Left lung (tissue), 10 donors: ENCODE data around the gene ZSCAN22. TPM values are rescaled to one million over a fixed set of nuclear protein-coding genes. Genes with fewer than 3 reads are reported as not detected.
"Not testable (repeated sequence)": the region's sequence is repeated elsewhere in the genome, so short reads cannot be mapped to it uniquely, and the experiment has no call there.

Experiments
- ATAC-seq: fragments of 200-7000 bp; cut with Tn5 transposase; one replicate; pipeline ENCODE4 v1.9.1; 2020; ENCODE audit warnings: moderate library complexity
- DNase-seq, 4 donors: peaks; one replicate each; pipeline ENCODE4 v3.0.0-alpha.2; 2013 to 2020
- H3K27ac ChIP-seq, 2 donors: fragments of 200-600 bp; sonication (generic) in 1 of 2; one replicate each; pipeline versions ENCODE4 v1.5.0 to v1.8.0; 2020 to 2021
- H3K27me3 ChIP-seq, 2 donors: fragments of 200-600 bp; sonication (generic) in 1 of 2; one replicate each; pipeline versions ENCODE4 v1.5.0 to v1.8.0; 2020 to 2021
- H3K36me3 ChIP-seq, 2 donors: fragments of 200-600 bp; sonication (generic) in 1 of 2; one replicate each; pipeline versions ENCODE4 v1.5.0 to v1.8.0; 2020 to 2021
- H3K4me1 ChIP-seq, 2 donors: fragments of 200-600 bp; one replicate each; pipeline ENCODE4 v1.8.0; 2021
- H3K4me3 ChIP-seq, 2 donors: fragments of 200-600 bp; sonication (generic) in 1 of 2; one replicate each; pipeline versions ENCODE4 v1.5.0 to v1.8.0; 2020 to 2021; ENCODE audit warnings: mild to moderate bottlenecking in 1 of 2
- H3K9me3 ChIP-seq, 2 donors: fragments of 200-600 bp; sonication (generic) in 1 of 2; one replicate each; pipeline versions ENCODE4 v1.5.0 to v1.8.0; 2020 to 2021
- CTCF ChIP-seq, 2 donors: fragments of 200-600 bp; sonication (generic) in 1 of 2; IDR thresholded peaks; one replicate each; pipeline versions ENCODE4 v1.5.0 to v1.8.0; 2021; ENCODE audit warnings: antibody characterized with exemption in 2 of 2
- intact Hi-C, 2 donors: fragments of 100-400 bp; cut with DNase I; formaldehyde crosslinking; loops; one replicate each; pipeline versions ENCODE4 v1.11.2 to v1.14.2; 2022
- polyA plus RNA-seq, 6 donors: library from polyadenylated mRNA; unstranded; fragments of 120-200 nt; gene quantifications; one replicate each; pipeline ENCODE4 v1.2.1, GENCODE V29; 2013; ENCODE audit not compliant: insufficient read length in 6 of 6
- total RNA-seq, 2 donors: library from RNA; stranded (reverse); fragmentation: NEBNext Ultra II Directional; extraction: Animal tissue kit (Norgen Biotek cat#: 25700); gene quantifications; one replicate each; pipeline ENCODE4 v1.2.1, GENCODE V29; 2021
- donor health status: DM: no; HTN: yes; CAD: no.
- donor health status: DM: no; HTN: no; CAD: no.

Gene ZSCAN22
- total and polyA plus RNA-seq, 8 donors = 3.4 to 5.0 (median 4.0) TPM

DNA sequence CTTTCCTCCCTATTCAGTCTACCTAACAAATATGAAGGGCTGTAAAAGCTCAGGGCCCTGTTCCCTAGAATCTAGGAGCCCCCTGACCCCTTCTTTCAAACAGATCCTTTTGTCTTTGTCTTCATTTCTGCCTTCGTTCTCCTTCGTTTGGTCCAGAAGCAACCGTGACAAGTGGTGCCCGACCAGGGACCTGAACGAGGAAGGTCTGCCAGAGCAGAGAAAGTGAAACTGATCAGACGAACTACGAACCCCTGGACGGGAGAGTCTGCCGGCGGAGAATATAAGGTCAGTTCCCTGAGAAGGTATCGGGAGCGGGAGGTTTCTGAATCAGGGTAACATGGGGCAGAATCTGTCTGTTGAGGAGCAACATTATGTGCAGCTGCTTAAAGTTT is 20.9 kb upstream of the ZSCAN22 start:
- H3K27ac ChIP-seq = peak overlapping the region in 1 of 2 donors; percentile 89
- H3K9me3 ChIP-seq = peaks cover 0 to 3% of the 10 kb centered on the region in 2 donors
- peaks cover 0 to 51% of the 10 kb centered on the region in 2 donors for H3K36me3 ChIP-seq
- intact Hi-C loops = no loop called here
- no peak for TF ChIP-seq CTCF (IDR thresholded peaks at IDR 0.05)
- peaks cover 8 to 35% of the 10 kb centered on the region in 2 donors for H3K4me1 ChIP-seq
- no peak for DNase-seq
- no peak for ATAC-seq
- peak overlapping the region; percentile 72 to 77 for H3K4me3 ChIP-seq
- no peaks in the 10 kb centered on the region for H3K27me3 ChIP-seq

DNA sequence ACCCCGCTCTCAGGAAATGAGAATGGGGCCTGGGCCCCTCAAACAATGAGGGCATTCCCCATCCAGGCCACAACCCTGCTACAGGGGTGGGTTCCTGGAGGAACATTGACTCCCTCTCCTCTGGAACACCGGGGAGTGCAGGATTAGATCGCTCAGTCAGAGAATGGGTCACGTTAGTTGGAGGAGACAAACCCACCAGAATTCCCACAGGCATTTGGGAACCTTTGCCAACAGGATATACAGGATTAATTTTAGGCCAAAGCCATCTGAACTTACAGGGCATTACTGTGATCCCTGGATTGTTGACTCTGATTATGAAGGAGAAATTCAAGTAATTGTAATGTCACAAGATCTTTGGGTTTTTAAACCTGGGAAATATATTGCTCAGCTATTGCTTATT is 19.1 kb upstream of the ZSCAN22 start:
- peaks cover 8 to 35% of the 10 kb centered on the region in 2 donors for H3K4me1 ChIP-seq
- no peak for TF ChIP-seq CTCF (IDR thresholded peaks at IDR 0.05)

GRCh38 chr19:58310685-58311084 is 16.1 kb upstream of the ZSCAN22 start:
- ATAC-seq = peak; percentile 43
- peaks cover 8 to 27% of the 10 kb centered on the region in 2 donors for H3K4me1 ChIP-seq
- H3K27ac ChIP-seq, H3K27me3 ChIP-seq, intact Hi-C loops, H3K9me3 ChIP-seq, H3K4me3 ChIP-seq: not testable (repeated sequence)
- DNase-seq = peak in 1 of 4 donors; percentile 28
- peak; percentile 40 to 43 for TF ChIP-seq CTCF (IDR thresholded peaks at IDR 0.05)
- H3K36me3 ChIP-seq = peaks cover 0 to 91% of the 10 kb centered on the region in 2 donors

More for the DNA sequence above, 19.1 kb upstream of the ZSCAN22 start:
- no peak for DNase-seq
- H3K27ac ChIP-seq = no peak overlapping the region
- H3K36me3 ChIP-seq = peaks cover 0 to 62% of the 10 kb centered on the region in 2 donors
- ATAC-seq = no peak
- intact Hi-C loops = no loop called here
- H3K4me3 ChIP-seq = no peak overlapping the region
- H3K9me3 ChIP-seq = no peaks in the 10 kb centered on the region
- no peaks in the 10 kb centered on the region for H3K27me3 ChIP-seq

DNA sequence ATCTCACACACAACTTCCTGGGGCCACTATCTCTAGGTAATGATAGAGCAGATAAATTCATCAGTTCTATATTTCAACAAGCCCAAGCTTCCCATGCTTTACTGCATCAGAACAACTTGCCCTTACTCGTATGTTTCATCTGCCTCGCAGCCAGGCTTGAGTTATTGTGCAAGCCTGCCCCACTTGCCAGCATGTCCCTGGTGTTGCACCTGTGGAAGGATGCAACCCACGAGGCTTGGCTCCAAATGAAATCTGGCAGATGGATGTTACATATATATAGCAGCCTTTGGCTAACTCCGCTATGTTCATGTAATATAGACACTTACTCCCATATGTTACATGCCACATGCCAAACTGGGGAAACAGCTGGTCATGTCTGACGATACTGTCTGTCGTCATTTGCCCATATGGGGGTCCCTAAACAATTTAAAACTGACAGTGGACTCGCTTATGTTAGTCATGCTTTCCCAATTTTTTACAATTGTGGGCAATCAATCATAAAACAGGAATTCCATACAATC is 15.4 kb upstream of the ZSCAN22 start:
- peaks cover under 1 to 20% of the 10 kb centered on the region in 2 donors for H3K4me1 ChIP-seq
- TF ChIP-seq CTCF (IDR thresholded peaks at IDR 0.05) = no peak
- no peak overlapping the region for H3K4me3 ChIP-seq
- intact Hi-C loops = no loop called here
- ATAC-seq (no peak), DNase-seq (no peak)
- no peaks in the 10 kb centered on the region for H3K9me3 ChIP-seq
- H3K27me3 ChIP-seq = no peaks in the 10 kb centered on the region
- H3K36me3 ChIP-seq = peaks cover 0 to 96% of the 10 kb centered on the region in 2 donors
- no peak overlapping the region for H3K27ac ChIP-seq

- no peak overlapping the region for H3K4me3 ChIP-seq
- intact Hi-C loops = no loop called here
- H3K36me3 ChIP-seq = peaks cover 0 to 58% of the 10 kb centered on the region in 2 donors
- ATAC-seq (no peak), DNase-seq (no peak)
- H3K9me3 ChIP-seq = no peaks in the 10 kb centered on the region
- no peak overlapping the region for H3K27ac ChIP-seq
- no peak for TF ChIP-seq CTCF (IDR thresholded peaks at IDR 0.05)
- H3K4me1 ChIP-seq = no peaks in the 10 kb centered on the region
- H3K27me3 ChIP-seq = no peaks in the 10 kb centered on the region
Observed at GRCh38 chr19:58315580-58315979, 11.2 kb upstream of the ZSCAN22 start.
